Upper lobe of left lung (tissue), 4 donors: ENCODE measurements around the gene TXNRD2.
A peak's percentile ranks its signal among the peaks of the same experiment; 100 is the strongest.

Experiments
- CTCF ChIP-seq, 6 experiments: fragments of 450-650 bp in 4 of 6; fragments of 200-600 bp in 2 of 6; sonication (generic) in 2 of 6; IDR thresholded peaks; one replicate each; pipeline ENCODE4 v1.5.1; 2016 to 2019; ENCODE audit warnings: antibody characterized with exemption in 6 of 6
- POLR2A ChIP-seq, 4 donors: fragments of 450-650 bp; IDR thresholded peaks; one replicate each; pipeline ENCODE4 v1.5.1; 2016 to 2017; ENCODE audit warnings: antibody characterized with exemption in 4 of 4, mild to moderate bottlenecking in 2 of 4

- TF ChIP-seq CTCF (IDR thresholded peaks at IDR 0.05) (no peak), POLR2A (IDR thresholded peaks at IDR 0.05) (peak in 2 of 4 donors; percentile 49 to 79)
Measured at GRCh38 chr22:19941365-19942082, at the start of gene TXNRD2, which contains the start of gene COMT.
